HUES48 (cell line): ENCODE results near the gene RHBG.

Experiments used
- H3K27ac ChIP-seq: one replicate; pipeline ENCODE4 v1.7.0; 2013; ENCODE audit warnings: low read depth, low read length, inconsistent platforms
- H3K27me3 ChIP-seq: 2 replicates; pipeline ENCODE4 v1.6.1; 2013; ENCODE audit warnings: mild to moderate bottlenecking, low read length; ENCODE audit not compliant: control insufficient read depth, insufficient read depth
- H3K36me3 ChIP-seq: 2 replicates; pipeline ENCODE4 v1.6.1; 2013; ENCODE audit warnings: low read length; ENCODE audit not compliant: control insufficient read depth, insufficient read depth
- H3K4me1 ChIP-seq: 2 replicates; pipeline ENCODE4 v1.6.1; 2013; ENCODE audit warnings: mild to moderate bottlenecking, low read length; ENCODE audit not compliant: control insufficient read depth, insufficient read depth
- H3K4me3 ChIP-seq: 2 replicates; pipeline ENCODE4 v1.5.1; 2013; ENCODE audit warnings: mild to moderate bottlenecking, low read depth, low read length
- H3K9ac ChIP-seq: 2 replicates; pipeline ENCODE4 v1.6.1; 2013; ENCODE audit warnings: mild to moderate bottlenecking, low read depth, low read length, moderate library complexity
- H3K9me3 ChIP-seq: 2 replicates; pipeline ENCODE4 v1.6.1; 2013; ENCODE audit warnings: low read length; ENCODE audit not compliant: control insufficient read depth, insufficient read depth

Gene RHBG

DNA sequence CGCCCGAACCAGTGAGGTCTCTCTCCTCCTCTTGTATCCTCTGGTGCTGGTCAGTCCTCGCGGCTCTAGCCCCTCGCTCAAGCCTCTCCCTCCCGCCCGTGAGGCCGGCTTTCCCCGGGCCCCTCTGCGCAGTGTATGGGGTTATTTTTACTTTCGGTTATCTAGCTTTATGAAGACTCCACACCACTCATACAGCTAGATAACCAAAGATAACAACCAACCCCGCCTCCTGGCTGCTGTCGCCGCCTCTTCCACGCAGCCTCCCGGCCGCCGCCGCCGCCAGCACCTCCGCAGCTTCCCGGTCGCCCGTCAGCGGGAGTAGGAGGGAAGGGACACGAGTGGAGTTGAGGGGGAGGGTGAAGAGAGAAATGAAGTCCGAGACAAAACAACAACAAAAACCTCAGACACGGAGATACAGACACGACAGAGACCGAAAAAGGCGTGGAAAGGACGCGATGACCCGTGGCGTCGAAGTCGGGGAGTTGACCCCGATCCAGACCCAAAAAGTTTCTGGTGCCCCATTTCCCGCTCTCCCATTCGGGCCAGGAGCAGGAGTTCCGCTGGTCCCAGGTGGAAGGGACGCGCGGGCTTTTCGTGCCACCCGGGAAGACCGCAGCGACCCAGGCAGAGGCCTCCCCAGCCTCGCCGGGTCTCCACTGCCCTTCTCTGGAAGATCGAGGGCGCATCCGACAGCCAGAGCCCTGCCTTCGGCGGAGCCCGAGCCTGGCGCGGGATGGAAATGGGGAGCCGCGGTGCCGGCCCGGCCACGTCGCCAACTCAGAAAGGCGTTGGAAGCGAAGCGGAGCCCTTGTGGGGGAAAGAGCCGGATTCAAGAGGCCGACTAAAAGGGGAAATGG, 51.4 kb downstream of the RHBG start:
- H3K4me3 ChIP-seq, result peak overlapping the region; percentile 59
- H3K9me3 ChIP-seq, result no peaks in the 10 kb centered on the region
- H3K27me3 ChIP-seq, result peaks cover 83% of the 10 kb centered on the region
- H3K9ac ChIP-seq, result no peak overlapping the region
- peaks cover 31% of the 10 kb centered on the region for H3K4me1 ChIP-seq
- H3K27ac ChIP-seq, result no peak overlapping the region
- H3K36me3 ChIP-seq, result no peaks in the 10 kb centered on the region

DNA sequence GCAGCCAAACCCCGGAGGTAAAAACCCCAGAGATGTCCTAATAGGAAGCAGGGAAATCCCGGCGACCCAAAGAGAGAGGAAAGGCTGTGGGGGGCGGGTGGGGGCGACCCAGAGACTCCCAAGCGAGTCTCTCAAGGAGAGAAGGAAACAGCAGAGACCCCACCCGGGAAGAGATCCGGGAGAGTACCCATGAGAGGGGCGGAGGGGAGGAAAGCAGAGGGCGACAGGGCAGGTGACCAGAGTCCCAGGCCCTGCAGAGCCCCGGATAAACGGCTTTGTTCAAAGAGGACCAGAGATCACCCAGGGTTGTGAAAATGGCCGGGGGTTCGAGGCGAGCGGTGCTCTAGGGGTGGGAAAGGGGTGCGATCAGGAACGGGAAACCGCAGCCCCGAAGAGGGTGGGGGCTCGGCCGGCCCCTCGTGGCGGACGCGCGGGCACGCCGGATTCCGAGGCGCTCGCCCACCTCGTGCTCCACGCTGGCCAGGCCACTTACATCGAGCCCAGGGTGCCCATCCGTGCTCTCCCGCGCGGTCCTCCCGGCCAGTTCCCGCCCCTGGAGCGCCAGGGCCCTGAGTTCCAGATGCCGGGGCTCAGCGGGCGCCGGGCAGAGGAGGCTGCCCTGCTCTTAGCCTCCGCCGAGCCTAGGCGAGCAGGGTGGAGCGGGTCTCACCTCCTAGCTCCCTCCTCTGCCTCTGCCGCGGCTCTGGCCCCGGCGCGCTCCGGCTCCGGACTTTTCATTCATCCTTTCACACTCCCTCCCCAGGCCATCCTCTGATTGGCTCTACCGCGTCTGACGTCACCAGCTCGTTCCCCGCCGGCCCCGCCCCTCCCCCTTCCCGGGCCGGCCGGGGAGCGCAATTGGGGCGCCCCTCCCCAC, 52.3 kb downstream of the RHBG start:
- H3K9ac ChIP-seq, result peak overlapping the region; percentile 40; the same call in 1 of the 2 replicates
- peaks cover 31% of the 10 kb centered on the region for H3K4me1 ChIP-seq
- no peaks in the 10 kb centered on the region for H3K36me3 ChIP-seq
- peaks cover 91% of the 10 kb centered on the region for H3K27me3 ChIP-seq
- H3K27ac ChIP-seq, result peak overlapping the region; percentile 49
- H3K9me3 ChIP-seq, result no peaks in the 10 kb centered on the region
- H3K4me3 ChIP-seq, result peak overlapping the region; percentile 59

DNA sequence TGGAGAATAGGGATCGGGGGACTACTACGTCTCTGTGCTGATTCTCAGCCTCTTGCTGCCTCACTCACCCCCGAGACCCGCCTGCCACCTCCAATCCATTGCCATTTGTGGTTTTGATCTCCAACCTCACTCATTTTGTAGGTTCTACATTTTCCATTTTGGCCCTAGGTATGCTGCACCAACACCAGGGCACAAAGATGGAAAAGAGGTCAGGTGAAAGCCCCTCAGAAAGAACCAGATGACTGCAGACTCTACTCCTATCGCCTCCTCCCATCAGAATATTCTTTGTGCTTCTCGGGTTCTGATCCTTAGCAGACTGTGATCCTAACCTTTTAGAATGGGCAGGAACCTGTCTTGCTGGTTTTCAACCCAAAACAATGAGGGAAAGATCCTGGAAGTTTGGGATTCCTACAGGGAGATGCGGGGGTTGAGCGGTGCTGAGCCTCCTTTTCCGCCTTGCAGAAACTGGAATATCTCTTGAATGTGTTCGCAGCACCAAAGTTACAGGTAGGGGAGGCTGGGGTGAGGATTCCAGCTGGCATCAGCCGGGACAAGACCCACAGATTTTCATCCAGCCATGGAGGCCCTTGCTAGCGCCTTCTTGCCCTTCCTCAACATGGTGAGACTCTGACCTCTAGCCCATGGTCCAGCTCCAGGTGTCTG, 53.1 kb downstream of the RHBG start:
- H3K36me3 ChIP-seq, result no peaks in the 10 kb centered on the region
- peaks cover 93% of the 10 kb centered on the region for H3K27me3 ChIP-seq
- peaks cover 31% of the 10 kb centered on the region for H3K4me1 ChIP-seq
- H3K9ac ChIP-seq, result 0 out of 2 replicates have a peak overlapping the region, but pooled peaks have one; percentile 11
- peak overlapping the region; percentile 49 for H3K27ac ChIP-seq
- peak overlapping the region; percentile 59 for H3K4me3 ChIP-seq
- H3K9me3 ChIP-seq, result no peaks in the 10 kb centered on the region

DNA sequence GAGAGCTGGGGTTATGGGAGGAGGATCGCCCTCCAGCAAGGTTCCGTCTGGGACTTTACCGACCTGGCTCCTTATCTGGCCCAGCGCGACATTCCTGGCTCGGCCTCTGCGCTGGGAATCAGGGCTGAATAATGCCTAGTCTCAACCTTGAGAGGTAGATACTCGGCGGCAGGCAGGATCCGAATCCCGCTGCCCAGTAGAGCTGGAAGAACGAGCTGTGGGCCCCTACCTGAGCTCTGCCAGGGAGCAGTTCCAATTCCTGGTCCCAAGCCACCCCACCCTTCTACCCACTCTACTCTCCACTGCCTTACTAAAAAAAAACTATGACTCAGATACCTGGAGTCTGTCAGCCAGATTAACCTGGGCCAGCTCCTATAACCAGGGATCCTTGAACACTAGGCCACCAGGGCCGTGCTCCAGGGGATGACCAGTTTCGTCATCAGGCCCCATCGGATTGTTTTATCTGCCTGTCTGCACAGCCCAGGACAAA, 53.6 kb downstream of the RHBG start:
- Histone ChIP-seq H3K4me1 (peaks cover 31% of the 10 kb centered on the region), H3K27me3 (peaks cover 95% of the 10 kb centered on the region), H3K36me3 (no peaks in the 10 kb centered on the region), H3K4me3 (peak overlapping the region; percentile 59), H3K27ac (peak overlapping the region; percentile 49), H3K9me3 (no peaks in the 10 kb centered on the region), H3K9ac (0 out of 2 replicates have a peak overlapping the region, but pooled peaks have one; percentile 11)

GRCh38 chr1:156423422-156424352, 54.7 kb downstream of the RHBG start:
- Histone ChIP-seq H3K36me3 (no peaks in the 10 kb centered on the region), H3K4me1 (peaks cover 29% of the 10 kb centered on the region), H3K27ac (no peak overlapping the region), H3K9me3 (no peaks in the 10 kb centered on the region), H3K27me3 (peaks cover 98% of the 10 kb centered on the region), H3K4me3 (no peak overlapping the region), H3K9ac (no peak overlapping the region)

DNA sequence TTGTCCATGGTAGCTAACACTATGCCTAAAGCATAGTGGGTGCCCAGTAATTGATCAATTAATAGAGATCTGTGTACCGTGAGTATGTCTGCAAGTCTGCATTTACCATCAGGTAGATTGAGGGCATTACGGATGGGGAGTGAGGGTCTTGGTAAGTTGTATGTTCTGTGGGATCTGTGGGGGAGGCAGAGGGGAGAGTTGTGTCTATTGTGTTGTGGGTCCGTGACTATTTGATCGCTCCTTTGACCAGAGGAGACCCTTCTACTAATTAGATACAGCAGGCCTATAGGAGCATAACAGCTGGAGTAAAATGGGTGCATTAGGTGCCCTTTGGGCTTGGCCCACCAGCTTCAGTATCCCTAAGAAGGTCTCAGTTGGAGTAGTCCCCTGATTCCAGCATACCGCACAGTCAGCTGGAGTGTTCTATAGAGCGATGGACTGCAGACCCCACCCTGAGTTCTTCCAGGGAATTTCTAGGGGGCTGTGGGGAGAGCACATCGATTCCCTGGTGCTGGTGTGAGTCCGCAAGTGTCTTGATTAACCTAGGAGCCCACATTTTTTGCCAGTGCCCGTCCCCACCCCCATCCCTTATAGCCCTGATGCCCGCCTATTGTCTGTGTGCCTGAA, 55.9 kb downstream of the RHBG start:
- Histone ChIP-seq H3K4me1 (peaks cover 28% of the 10 kb centered on the region), H3K9me3 (no peaks in the 10 kb centered on the region), H3K4me3 (no peak overlapping the region), H3K27me3 (peaks cover 98% of the 10 kb centered on the region), H3K9ac (no peak overlapping the region), H3K27ac (no peak overlapping the region), H3K36me3 (no peaks in the 10 kb centered on the region)

DNA sequence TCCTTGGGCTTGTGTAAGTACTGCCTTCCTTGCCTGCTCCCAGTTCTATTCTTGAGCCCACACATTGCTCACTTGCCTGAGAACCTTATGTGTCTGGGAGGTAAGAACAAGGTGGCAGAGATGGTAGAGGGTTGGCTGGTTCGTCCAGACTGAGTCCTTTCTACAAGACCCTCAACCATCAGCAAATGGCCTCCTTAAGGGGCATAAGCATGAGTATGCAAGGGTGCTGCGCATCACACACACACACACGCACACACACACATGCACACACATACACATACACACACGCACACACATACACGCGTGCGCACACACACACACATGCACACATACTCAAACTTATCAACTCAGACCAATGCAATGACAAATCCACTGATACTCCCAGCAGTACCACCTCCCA, 56.9 kb downstream of the RHBG start:
- Histone ChIP-seq H3K9ac (no peak overlapping the region), H3K4me1 (peaks cover 28% of the 10 kb centered on the region), H3K36me3 (no peaks in the 10 kb centered on the region), H3K27me3 (peaks cover 98% of the 10 kb centered on the region), H3K4me3 (no peak overlapping the region), H3K9me3 (no peaks in the 10 kb centered on the region), H3K27ac (no peak overlapping the region)

GRCh38 chr1:156427957-156428356, 58.9 kb downstream of the RHBG start:
- Histone ChIP-seq H3K4me1 (peaks cover 30% of the 10 kb centered on the region), H3K4me3 (no peak overlapping the region), H3K27me3 (peaks cover 100% of the 10 kb centered on the region), H3K27ac (no peak overlapping the region), H3K36me3 (no peaks in the 10 kb centered on the region), H3K9me3 (no peaks in the 10 kb centered on the region), H3K9ac (no peak overlapping the region)

- Histone ChIP-seq H3K9me3 (no peaks in the 10 kb centered on the region), H3K27me3 (peaks cover 100% of the 10 kb centered on the region), H3K27ac (no peak overlapping the region), H3K4me3 (no peak overlapping the region), H3K36me3 (no peaks in the 10 kb centered on the region), H3K4me1 (peaks cover 33% of the 10 kb centered on the region), H3K9ac (no peak overlapping the region)
Measured at GRCh38 chr1:156428746-156429288, 59.8 kb downstream of the RHBG start.
